GM23338 (cell line): ENCODE results near the gene NUTM1.

Source experiments
- EZH2 ChIP-seq: fragments of 200-600 bp; sonication (generic); IDR thresholded peaks from one replicate; pipeline ENCODE4 v1.8.0; 2017; ENCODE audit warnings: antibody characterized with exemption, mild to moderate bottlenecking, low read depth; ENCODE audit not compliant: unreplicated experiment
- EZH2phosphoT487 ChIP-seq: fragments of 200-600 bp; sonication (generic); IDR thresholded peaks from one replicate; pipeline ENCODE4 v1.8.1; 2018; ENCODE audit warnings: antibody characterized with exemption; ENCODE audit not compliant: unreplicated experiment
- JUNB ChIP-seq: IDR thresholded peaks from one replicate; pipeline ENCODE4 v1.6.1; 2016; ENCODE audit warnings: antibody characterized with exemption; ENCODE audit not compliant: unreplicated experiment
- POLR2AphosphoS5 ChIP-seq: IDR thresholded peaks from 2 replicates; pipeline ENCODE4 v1.6.1; 2016; ENCODE audit warnings: antibody characterized with exemption, low read depth
- ZNF114 ChIP-seq: fragments of 250-450 bp; sonication (Bioruptor Pico); IDR thresholded peaks from 2 replicates; pipeline ENCODE4 v1.5.0; 2020; ENCODE audit warnings: mild to moderate bottlenecking, moderate library complexity
- ZNF331 ChIP-seq: fragments of 250-450 bp; sonication (Bioruptor Pico); IDR thresholded peaks from 2 replicates; pipeline ENCODE4 v1.5.0; 2020; ENCODE audit warnings: low read depth, mild to moderate bottlenecking, moderate library complexity
- TF ChIP-seq, protein P1 (sequence below), 2 experiments: fragments of 200-600 bp in 1 of 2; sonication (generic) in 1 of 2; conservative IDR thresholded peaks; 2 replicates each; pipeline versions ENCODE4 v1.5.1 to v1.6.1; 2016 to 2017; ENCODE audit warnings: antibody characterized with exemption in 2 of 2, low read depth in 2 of 2, mild to moderate bottlenecking in 2 of 2, moderate library complexity in 1 of 2
- TF ChIP-seq, protein P2 (sequence below): IDR thresholded peaks from 2 replicates; pipeline ENCODE4 v1.6.1; 2016; ENCODE audit warnings: antibody characterized with exemption
- TF ChIP-seq, protein P3 (sequence below): IDR thresholded peaks from one replicate; pipeline ENCODE4 v1.6.1; 2018; ENCODE audit warnings: antibody characterized with exemption; ENCODE audit not compliant: unreplicated experiment

DNA sequence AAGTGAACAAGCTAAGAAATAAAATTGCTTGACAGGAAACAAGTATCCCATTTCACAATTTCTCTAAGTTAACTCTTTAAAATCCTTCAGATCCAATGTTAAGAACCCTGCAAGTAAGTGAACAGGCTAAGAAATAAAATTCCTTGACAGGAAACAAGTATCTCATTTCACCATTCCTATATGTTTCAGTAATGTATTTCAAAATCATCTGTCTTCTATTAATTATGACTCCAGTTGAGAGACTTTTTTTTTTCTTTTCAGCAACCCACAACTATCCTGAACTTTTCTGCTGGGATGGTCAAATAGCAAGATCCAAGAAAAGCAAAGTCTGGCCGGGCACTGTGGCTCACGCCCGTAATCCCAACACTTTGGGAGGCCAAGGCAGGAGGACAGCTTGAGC is 3.2 kb upstream of the NUTM1 start:
- TF ChIP-seq JUNB (no peak), ZNF331 (no peak), POLR2AphosphoS5 (no peak), EZH2phosphoT487 (no peak), EZH2 (no peak), ZNF114 (CRISPR knock-in tag) (no peak)
- TF ChIP-seq, protein P1, sequence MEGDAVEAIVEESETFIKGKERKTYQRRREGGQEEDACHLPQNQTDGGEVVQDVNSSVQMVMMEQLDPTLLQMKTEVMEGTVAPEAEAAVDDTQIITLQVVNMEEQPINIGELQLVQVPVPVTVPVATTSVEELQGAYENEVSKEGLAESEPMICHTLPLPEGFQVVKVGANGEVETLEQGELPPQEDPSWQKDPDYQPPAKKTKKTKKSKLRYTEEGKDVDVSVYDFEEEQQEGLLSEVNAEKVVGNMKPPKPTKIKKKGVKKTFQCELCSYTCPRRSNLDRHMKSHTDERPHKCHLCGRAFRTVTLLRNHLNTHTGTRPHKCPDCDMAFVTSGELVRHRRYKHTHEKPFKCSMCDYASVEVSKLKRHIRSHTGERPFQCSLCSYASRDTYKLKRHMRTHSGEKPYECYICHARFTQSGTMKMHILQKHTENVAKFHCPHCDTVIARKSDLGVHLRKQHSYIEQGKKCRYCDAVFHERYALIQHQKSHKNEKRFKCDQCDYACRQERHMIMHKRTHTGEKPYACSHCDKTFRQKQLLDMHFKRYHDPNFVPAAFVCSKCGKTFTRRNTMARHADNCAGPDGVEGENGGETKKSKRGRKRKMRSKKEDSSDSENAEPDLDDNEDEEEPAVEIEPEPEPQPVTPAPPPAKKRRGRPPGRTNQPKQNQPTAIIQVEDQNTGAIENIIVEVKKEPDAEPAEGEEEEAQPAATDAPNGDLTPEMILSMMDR (conservative IDR thresholded peaks at IDR 0.05; ENCODE audit: low read depth in 2 of 2), result no peak
- TF ChIP-seq, protein P2, sequence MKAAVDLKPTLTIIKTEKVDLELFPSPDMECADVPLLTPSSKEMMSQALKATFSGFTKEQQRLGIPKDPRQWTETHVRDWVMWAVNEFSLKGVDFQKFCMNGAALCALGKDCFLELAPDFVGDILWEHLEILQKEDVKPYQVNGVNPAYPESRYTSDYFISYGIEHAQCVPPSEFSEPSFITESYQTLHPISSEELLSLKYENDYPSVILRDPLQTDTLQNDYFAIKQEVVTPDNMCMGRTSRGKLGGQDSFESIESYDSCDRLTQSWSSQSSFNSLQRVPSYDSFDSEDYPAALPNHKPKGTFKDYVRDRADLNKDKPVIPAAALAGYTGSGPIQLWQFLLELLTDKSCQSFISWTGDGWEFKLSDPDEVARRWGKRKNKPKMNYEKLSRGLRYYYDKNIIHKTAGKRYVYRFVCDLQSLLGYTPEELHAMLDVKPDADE, result no peak
- TF ChIP-seq, protein P3, sequence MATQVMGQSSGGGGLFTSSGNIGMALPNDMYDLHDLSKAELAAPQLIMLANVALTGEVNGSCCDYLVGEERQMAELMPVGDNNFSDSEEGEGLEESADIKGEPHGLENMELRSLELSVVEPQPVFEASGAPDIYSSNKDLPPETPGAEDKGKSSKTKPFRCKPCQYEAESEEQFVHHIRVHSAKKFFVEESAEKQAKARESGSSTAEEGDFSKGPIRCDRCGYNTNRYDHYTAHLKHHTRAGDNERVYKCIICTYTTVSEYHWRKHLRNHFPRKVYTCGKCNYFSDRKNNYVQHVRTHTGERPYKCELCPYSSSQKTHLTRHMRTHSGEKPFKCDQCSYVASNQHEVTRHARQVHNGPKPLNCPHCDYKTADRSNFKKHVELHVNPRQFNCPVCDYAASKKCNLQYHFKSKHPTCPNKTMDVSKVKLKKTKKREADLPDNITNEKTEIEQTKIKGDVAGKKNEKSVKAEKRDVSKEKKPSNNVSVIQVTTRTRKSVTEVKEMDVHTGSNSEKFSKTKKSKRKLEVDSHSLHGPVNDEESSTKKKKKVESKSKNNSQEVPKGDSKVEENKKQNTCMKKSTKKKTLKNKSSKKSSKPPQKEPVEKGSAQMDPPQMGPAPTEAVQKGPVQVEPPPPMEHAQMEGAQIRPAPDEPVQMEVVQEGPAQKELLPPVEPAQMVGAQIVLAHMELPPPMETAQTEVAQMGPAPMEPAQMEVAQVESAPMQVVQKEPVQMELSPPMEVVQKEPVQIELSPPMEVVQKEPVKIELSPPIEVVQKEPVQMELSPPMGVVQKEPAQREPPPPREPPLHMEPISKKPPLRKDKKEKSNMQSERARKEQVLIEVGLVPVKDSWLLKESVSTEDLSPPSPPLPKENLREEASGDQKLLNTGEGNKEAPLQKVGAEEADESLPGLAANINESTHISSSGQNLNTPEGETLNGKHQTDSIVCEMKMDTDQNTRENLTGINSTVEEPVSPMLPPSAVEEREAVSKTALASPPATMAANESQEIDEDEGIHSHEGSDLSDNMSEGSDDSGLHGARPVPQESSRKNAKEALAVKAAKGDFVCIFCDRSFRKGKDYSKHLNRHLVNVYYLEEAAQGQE, result no peak
